Suppressor macrophage (primary cell): ENCODE measurements around the gene OR6C65.
"Not testable (repeated sequence)": the region's sequence is repeated elsewhere in the genome, so short reads cannot be mapped to it uniquely, and the experiment has no call there.

Experiments used
- DNase-seq, 4 experiments: peaks; one replicate each; pipeline ENCODE4 v3.0.0-alpha.2; 2020 to 2022
- total RNA-seq, 17 experiments: gene quantifications; one replicate each; lab custom pipeline; 2026; ENCODE audit warnings: mixed read lengths in 6 of 17, inconsistent platforms in 3 of 17; lab: John Stamatoyannopoulos, UW

The OR6C65 gene
- 0 to 0.44 (median 0) reads per million in 17 experiments for total RNA-seq

DNA sequence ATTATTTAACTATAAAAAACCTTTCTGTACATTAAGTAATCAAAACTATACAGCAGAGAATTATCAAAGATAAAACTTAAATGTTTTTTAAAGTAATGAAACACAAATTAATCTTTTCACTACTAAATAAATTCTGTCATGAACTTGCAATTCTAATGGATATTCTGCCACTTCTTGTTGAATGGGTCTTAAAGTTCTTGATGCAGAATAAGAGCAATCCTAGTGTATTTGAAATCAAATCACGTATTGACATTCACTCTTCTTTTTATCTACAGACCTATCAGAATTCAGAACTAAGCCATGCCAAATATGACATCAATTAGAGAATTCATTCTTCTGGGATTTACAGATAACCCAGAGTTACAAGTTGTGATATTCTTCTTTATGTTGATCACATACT, at the start of gene OR6C65:
Gene OR6C65 (plus strand): TSS at position 301 of the 400 bp plus-strand sequence. CDS start 0 bp downstream, at position 301.
- no peak for DNase-seq

- not testable (repeated sequence) for DNase-seq
Measured at GRCh38 chr12:55355338-55355737, 45.0 kb upstream of the OR6C65 start.

- no peak for DNase-seq
Measured at GRCh38 chr12:55362675-55363074, 37.7 kb upstream of the OR6C65 start, which contains the start of gene OR6C75. TSS of gene OR6C75 (plus strand) at chr12:55362975. CDS start at chr12:55365111, 2,136 bp downstream.

DNA sequence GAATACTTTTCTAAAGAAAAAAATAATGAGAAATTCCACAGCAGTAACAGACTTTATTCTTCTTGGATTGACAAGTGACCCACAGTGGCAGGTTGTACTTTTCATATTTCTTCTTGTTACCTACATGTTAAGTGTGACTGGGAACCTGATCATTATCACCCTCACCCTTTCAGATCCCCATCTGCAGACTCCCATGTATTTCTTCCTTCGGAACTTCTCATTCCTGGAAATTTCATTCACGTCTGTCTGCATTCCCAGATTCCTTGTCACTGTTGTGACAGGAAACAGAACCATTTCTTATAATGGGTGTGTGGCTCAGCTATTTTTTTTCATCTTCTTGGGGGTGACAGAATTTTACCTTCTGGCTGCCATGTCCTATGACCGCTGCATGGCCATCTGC, 35.2 kb upstream of the OR6C65 start:
- no peak for DNase-seq

DNA sequence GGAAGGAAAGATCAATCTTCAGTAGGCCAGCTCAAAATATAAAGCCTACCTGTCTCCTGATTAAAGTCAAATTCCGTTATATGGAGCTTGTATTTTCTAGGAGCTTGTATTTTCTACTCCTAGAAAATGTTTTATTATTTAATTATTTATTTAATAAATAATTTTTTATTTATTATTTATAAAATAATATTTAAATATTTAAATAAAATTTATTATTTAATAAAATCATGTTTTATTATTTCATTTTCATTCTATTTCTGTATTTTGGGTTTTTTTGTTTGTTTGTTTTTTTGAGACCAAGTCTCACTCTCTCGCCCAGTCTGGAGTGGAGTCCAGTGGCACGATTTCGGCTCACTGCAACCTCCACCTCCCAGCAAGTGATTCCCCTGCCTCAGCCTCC, 27.8 kb upstream of the OR6C65 start:
- no peak for DNase-seq

DNA sequence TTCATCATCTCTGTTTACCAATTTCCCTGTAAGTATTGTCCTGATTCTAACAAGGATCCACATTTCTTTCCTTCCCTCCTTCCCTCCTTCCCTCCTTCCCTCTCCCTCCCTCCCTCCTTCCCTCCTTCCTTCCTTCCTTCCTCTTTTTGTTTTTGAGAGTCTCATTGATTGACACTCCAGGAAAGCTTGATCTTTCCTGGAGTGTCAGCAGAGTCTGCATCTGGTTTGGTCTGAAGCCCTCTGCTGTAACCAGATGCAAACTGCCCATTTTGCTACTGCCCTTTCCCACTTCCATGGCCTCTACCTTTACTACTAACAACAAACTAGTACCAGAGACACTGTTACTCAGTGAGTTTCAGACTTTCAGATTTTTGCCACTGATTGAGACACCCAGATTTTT, 14.4 kb upstream of the OR6C65 start:
- no peak for DNase-seq

DNA sequence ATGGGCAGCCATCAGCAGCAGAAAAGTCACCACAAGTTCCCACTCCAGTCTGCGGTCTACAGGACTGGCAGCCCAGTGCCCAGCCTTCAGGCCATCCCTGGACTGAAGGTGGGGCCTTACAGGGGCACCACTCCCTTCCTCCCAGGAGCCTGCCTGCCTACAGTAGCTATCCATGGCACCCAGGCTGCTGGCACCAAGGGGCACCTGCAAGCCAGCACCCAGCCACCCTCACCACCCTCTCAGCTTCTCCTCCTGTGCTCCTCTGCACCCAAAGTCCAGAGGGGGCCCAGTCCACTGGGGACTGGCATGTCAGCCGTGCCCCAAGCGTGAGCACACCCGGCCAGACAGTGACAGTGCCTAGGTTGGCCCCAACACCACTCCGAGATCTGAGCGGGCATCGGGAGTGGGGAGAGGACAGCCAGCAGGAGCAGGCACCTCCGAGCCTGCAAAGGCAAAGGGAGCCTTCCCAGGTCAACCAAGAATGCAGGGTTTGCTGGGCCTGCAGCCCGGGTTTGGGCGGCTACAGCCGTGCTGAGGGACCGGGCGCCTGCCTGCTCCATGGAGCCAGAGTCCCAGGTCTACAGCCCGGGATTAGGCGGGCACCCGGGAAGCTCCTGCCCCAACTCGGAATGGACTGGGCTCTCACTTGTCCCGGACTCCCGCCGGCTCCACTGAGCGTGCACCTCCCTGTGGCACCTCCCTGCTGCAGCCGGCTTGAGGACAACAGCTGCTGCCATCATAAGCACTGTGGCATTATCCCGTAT, 8.1 kb upstream of the OR6C65 start:
- DNase-seq: no peak

- no peak for DNase-seq
Measured at GRCh38 chr12:55396326-55396725, 4.0 kb upstream of the OR6C65 start.

DNA sequence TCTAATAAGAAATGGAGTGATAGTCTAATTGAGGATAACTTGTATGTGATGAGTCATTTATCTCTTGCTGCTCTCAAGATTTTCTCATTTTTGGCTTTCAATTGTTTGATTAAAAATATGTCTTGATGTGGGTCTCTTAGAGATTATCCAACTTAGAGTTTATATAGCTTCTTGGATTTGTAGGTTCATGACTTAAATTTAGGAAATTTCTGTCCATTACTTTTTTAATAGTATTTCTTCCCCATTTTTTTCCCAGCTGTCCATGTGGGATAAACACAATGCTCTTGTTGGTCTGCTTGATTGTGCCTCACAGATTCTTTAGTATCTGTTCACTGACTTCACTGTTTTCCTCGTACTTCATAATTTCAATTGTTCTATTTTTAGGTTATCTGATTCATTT, 7.5 kb downstream of the OR6C65 start:
- DNase-seq: no peak

DNA sequence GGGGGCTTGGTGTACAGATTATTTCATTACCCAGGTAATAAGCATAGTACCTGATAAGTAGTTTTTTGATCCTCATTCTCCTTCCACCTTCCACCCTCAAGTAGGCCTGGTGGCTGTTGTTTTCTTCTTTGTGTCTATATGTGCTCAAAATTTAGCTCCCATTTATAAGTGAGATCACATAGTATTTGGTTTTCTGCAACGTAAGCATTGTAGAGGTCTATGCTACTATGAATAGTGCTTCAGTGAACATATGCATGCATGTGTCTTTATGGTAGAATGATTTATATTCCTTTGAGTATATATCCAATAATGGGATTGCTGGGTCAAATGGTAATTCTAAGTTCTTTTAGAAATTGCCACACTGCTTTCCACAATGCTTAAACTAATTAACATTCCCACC, 8.8 kb downstream of the OR6C65 start:
- not testable (repeated sequence) for DNase-seq

DNA sequence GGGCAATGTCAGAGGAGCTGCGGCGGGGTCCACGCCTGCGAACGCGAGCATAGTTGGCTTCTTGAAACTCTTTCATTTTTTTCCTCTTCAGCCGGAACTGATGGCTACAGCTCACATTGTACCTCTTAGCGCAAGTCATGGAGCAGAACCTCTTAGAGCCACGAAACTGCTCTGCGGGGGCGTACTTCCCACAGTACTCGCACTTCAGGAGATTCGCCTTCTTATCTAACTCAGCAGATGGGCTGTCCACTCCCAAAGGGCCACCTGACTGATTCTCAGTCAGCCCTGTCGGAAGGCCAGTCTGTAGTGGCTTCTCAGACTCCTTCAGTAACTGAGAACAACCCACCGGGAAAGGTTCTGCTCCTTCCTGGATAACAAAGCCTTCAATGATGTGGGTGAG, 11.8 kb downstream of the OR6C65 start:
- DNase-seq: not testable (repeated sequence)

DNA sequence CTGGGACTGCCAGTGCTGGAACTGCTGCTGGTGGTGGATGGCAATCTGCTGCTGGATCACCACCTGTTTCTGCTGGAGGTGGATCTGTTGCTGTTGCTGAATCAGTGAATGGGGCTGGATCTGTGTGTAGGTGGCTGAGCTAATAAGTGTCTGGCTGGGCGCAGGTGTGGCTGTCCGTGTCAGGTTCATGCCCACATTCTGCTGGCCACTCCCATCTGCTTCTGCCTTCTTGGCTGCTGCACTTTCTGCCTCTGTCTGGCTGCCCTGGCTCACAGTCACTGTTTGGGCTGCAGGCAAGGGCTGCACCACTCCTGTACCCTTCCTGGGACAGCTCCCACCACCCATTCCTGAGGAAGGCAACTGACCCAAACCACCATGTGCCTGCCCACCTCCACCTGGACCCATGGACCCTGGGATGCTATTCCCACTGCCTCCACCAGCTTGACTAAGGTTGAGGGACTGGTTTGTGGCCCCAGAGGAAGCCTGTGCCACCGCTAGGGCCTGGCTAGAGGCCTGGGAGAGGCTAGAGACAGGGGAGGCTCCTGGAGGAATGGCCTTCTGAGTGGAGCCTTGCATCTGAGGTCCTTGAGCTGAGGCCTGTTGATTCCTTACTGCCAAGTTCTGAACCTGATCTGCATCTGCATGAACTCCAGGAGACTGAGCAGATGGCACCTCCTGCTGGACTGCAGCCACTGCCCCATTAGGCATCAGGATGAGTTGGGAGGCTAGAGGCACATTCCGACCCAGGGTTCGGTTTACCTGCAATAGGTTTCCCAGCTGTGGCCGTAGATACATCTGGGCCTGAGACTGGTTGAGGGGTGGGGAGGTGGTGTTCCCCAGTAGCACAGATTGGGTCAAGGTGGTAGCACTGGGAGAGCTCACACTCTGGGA, 13.4 kb downstream of the OR6C65 start:
- DNase-seq: not testable (repeated sequence)

GRCh38 chr12:55414396-55414823, 14.1 kb downstream of the OR6C65 start:
- not testable (repeated sequence) for DNase-seq

GRCh38 chr12:55414889-55415288, 14.6 kb downstream of the OR6C65 start:
- DNase-seq: not testable (repeated sequence)

DNA sequence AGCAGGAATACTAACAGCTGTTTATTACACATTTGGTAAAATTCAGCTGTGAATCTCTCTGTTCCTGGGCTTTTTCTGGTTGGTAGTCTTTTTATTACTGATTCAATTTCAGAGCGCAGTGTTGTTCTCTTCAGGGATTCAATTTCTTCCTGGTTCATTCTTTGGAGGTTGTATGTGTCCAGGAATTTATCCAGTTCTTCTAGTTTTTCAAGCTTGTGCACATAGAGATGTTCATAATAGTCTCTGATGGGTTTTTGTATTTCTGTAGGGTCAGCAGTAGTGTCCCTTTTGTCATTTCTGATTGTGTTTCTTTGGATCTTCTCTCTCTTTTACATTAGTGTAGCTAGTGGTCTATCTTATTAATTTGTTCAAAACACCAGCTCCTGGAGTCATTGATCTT, 16.6 kb downstream of the OR6C65 start:
- no peak for DNase-seq

DNA sequence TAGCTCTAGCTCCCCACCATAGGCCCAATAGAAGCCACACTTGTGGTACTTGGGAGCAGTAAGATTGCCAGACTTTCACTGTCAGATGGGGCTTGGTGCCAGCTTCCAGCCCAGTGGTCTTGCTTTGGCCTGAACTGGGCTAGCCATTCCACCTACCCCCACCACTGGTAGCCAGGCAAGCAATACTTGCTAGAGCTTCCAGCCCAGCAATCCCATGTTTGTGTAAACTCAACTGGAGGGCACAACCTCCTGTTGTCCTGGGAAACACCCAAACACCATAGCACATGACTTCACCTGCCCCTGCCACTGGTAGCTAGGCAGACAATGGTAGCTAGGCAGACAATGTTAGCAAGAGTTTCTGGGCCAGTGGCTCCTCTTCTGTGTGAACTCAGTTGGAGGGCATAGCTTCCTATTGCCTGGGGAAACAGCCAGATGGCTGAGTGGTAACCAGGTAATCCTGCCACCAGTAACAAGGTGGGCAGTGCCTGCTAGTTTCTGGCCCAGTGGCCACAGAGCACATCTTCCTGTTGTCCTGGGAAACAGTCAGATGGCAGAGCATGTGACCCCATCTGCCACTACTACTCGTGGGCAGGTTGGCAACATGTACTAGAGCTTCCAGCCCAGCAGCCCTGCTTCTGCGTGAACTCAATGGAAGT, 20.1 kb downstream of the OR6C65 start:
- DNase-seq: no peak

DNA sequence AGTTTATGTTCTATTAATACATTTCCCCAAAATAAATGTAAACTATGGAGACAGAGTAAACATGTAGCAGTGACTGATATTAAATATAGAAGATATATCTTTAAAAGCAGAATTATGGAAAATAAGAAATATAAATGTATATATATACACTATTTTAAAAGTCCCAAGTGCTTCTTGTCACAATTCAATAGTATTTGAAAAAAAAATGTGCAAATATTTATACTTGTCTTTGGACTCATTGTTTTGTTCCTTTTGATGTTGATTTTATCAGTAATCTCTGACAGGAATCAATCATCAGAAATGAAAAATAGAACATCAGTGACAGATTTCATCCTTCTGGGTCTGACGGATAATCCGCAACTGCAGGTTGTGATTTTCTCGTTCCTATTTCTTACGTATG, 25.6 kb downstream of the OR6C65 start, which contains the start of gene OR6C76:
Gene OR6C76 (plus strand): TSS at position 301 of the 400 bp plus-strand sequence. CDS start 0 bp downstream, at position 301.
- no peak for DNase-seq

DNA sequence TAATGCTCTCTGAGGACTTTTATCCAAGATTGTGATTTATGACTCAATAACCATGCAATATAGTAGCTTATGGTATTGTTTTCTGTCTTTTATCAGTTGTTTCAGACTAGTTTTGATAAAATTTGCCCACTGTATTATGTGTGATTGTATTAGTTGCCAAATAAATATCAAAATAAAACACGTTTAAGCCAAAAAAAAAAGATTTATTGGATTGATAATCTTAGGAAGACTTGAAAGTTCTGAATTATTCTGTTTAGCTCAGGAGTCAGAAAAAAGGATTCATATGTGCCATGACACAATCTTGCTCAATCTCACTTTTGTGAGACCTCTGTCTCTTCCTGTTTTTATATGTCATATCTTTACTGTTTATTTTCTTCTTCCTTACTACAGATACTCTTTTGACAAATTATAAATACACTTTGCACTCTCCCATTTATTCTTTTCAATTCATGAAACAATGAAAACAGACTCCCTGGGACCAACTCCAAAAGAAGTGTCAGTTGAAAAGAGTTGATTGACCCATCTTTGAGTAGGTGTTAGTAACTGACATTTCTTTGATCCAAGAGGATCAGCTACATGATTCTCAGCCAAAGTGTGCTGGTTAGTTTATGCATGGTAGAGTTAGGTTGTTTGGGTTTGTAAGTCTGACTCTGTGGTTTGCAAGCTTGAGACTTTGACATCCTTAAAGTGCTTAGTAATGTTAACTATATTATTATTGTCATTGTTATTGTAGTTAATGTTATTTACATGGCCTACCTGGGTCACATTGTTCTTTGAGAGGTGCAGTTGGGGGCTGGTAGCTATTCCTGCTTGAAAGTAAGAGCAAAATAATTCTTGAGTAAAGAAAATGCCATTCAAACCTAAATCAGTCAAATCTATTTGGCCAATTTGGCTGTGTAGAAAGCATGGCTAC, 28.3 kb downstream of the OR6C65 start:
- peak in 2 of 4 experiments; percentile 46 to 48 for DNase-seq

DNA sequence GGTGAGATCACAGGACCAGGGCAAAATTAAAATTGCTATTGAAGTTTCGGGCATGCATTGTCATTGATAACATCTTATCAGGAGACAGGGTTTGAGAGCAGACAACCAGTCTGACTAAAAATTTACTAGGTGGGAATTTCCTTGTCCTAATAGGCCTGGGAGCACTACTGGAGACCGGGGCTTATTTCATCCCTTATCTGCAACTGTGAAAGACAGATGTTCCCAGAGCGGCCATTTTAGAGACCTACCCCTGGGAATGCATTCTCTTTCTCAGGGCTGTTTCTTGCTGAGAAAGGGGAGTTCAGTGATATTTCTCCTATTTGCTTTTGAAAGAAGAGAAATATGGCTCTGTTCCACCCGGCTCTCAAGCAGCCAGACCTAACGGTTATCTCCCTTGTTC, 40.9 kb downstream of the OR6C65 start:
- not testable (repeated sequence) for DNase-seq

DNA sequence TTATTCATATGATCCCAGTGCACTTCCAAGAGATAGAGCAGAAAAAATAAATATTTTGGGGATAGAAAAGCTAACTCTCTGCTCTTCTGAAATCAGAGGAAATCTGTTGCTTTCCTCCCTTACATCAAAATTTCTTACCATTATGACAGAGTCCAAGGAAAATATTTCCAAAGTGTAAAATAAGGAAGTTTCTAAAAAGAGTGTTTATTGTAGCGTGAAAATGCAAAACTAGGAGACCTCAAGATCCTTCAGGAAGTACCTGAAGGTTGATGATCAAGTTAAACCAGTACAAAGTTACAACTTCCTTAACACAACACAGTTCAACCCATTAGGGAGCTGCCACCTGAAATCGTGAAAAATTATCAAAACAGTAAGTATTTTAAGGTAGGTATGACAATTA, 43.4 kb downstream of the OR6C65 start, which contains the start of gene OR6C2:
Gene OR6C2 (plus strand): TSS at position 301 of the 400 bp plus-strand sequence. CDS start 8,138 bp downstream, outside the sequence.
- no peak for DNase-seq

DNA sequence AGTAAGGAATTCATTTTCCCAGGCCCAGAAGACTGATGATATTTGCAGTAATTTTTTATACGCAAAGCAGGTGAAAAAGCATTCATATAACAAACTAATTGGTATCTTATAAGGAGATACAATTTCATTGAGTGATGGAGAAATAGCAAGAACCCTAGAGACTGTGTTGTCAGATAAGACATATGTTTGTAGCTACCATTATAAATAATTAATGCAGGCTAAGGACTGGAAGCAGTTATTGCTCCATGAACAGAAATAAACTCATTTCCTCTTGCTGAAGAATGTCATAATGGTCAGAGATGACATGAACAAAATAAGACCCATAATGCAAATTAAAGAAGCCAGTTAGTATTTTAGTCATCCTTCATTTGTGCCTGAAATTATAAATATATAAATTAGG, 45.0 kb downstream of the OR6C65 start:
- DNase-seq: no peak
